Posterior cingulate gyrus (tissue), 11 donors: Measurements from ENCODE around the gene MAT1A.

Experiments
- DNase-seq, 10 donors: peaks; one replicate each; pipeline versions ENCODE4 v3.0.0 to v3.0.0-alpha.2; 2020 to 2021; ENCODE audit warnings: mixed read lengths in 3 of 10
- intact Hi-C: fragments of 100-400 bp; cut with DNase I; formaldehyde crosslinking; loops from one replicate; pipeline ENCODE4 v1.15.1; 2023

MAT1A gene

DNA sequence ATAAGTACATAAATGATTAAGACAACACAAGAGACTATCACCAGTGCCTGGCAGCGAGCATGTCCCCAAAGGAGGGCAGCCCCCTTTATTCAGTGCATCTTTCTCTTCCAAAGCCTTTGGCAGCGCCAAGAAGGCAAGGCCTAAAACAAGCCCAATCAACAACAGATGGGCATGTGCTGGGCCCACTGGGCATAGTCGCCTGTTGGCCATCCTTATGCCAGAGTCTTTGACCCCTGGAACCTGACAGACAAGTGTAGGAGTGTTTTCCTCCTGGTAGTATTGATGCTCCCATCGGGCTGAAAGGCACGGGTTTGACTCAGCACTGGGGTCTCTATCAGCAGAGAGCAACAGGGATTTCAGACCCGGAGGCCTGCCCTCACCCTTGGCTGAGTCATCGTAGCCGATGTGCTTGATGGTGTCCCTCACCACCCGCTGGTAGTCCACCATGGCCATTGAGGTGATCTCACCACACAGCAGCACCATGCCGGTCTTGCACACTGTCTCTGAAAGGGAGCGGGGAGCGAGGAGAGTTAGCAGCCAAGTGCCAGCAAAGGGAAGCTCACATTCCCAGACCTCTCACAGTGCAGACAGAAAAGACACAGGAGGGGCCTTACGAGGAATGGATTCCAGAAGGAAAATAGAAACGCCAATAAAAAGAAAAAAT lies 5.8 kb downstream of the MAT1A start:
- no peak for DNase-seq
- intact Hi-C loops: no loop called here

- DNase-seq: no peak
- intact Hi-C loops: no loop called here
Measured at GRCh38 chr10:80283119-80283518, 6.3 kb downstream of the MAT1A start.

DNA sequence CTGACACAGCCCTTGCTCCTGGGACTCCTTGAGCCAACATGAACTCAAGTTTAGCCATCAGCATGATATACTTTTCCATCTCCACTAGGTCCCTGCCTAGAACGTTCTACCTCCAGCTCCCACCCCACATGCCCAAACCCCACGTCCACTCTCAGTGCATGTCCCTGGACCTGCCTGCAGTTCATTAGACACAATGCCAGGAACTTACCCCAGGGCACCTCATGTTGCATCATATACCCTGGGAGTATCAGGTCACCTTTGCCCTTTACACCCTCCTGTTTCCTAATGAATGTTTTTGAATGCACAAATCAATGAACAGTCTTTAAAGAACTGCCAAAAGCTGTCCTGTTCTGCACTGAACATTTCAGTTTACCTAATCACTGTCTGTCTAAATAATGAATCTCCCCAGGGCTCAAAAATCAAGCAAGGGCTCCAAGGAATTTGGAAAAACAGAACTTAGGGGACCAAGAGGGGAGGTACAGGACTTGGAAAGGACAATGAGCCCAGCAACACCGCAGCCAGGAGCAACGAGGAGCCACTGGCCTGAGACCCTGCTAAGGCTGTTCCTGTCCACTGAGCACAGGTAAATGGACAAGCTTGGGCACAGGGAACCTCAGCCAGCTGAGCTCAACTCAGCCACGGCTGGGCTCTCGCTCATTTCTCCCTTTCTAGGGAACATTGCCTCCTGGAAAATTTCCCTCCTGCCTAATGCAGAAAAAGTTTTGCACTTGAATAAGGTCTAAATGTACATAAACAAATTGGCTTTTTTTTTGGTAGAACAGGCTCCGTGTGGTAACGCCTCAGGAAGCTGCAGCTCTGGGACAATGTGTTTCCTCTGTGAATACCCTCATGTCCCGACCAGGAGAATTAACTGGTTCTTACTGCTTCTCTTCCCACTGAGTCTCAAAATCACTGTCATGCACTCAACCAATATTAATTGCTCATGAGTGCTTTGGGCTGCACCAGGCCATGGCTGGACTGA lies 7.4 kb downstream of the MAT1A start:
- no peak for DNase-seq
- intact Hi-C loops: no loop called here

- intact Hi-C loops: no loop called here
- DNase-seq: no peak
Measured at GRCh38 chr10:80281292-80281691, 8.2 kb downstream of the MAT1A start.

DNA sequence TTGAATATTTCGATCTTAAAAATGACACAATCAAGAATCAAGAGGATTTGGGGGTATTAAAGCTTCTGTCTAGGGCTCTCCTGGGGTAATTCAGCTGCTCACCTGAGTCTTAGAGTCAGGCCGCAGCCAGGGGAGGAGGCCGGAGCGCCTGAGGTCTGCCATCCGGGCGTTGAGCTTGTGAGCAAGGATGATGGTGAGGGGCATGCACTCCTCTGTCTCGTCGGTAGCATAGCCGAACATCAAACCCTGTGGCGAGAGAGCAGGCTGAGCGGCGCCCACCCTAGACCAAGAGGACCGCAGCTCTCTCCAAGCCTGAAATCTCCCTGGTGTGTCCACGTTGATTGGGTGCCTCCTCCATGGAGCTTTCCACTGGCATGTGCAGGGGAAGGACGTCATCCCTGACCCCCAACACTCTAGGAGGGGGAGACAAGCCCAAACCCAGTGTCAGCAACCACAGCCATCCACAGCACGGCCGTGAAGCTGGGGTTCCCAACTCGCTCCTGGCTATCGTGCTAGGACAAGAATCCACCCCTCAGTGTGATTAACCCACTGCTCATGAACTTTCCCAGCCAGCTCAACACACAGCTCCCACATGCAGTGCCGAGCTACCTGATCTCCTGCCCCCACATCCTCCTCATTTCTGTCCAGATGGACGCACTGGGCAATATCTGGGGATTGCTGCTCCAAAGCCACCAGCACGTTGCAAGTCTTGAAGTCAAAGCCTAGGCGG lies 9.2 kb downstream of the MAT1A start:
- DNase-seq: no peak
- intact Hi-C loops: no loop called here

- DNase-seq: no peak
- intact Hi-C loops: no loop called here
Measured at GRCh38 chr10:80279146-80279545, 10.3 kb downstream of the MAT1A start.

DNA sequence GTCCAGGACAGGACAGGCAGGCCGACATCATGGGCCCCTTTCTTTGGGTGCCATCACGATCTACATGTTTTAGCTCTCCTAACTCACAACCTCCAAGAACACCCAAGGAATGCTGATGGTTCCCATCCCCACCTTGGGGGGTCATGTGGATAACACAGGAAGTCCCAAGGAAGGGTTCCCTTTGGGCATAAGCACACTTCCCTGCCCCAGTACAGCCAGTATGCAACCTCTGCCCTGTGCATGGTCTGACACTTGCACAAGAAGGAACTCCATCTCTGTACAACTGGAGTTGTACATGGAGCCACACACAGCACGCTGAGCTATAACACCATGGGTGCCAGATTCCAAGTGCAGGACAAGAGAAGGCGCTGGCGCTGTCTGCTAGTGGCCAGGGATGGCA lies 11.0 kb downstream of the MAT1A start:
- no peak for DNase-seq
- intact Hi-C loops: no loop called here

DNA sequence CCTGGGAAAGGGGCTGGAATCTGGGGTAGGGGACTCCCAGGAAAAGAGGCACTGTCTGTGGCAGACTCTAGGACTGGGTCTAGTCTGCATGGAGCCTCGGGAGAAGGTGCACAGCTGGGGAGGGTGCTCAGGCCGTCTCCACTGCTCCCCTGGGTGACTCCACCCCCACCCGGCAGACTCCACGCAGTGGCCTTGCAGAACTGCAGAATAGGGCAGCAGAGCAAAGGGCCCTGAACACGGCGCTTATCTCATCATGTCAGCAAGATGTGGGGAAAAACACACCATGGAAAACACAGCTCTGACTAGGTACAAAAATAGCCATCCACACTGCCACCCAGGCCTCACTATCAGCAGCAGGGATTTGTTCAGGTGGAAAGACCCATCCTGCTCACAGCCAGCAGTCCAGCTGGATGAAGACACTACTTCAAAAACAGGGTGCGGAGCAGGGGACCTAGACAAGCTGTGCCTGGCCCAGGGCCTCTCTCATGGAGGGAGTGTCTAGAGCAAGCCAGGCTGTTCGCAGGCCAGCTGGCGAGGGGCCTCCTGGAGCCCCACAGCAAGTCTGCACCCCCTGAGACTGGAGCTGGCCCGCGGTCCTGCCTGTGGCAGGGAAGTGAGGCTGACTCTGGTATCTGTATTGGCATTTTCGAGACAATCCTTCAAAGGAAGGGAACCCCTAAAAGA lies 11.7 kb downstream of the MAT1A start:
- intact Hi-C loops: no loop called here
- no peak for DNase-seq

GRCh38 chr10:80277016-80277415 lies 12.4 kb downstream of the MAT1A start:
- DNase-seq: no peak
- intact Hi-C loops: no loop called here

DNA sequence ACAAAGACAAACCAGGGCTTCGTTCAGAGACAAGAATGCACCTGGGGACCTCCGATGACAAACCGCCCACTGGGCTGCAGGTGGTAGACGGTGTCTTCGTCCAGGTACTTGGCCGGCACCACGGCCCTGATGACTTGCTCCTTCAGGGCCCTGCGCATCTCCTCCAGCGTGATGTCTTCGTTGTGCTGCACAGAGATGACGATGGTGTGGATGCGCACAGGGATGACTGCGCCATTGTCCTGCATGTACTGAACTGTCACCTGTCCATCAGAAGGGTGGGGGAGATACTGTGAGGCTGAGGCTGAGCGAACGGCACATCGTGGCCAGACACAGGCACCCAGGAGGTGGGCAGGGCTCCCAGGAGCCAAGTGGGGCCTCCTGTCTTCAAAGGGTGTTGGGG lies 13.1 kb downstream of the MAT1A start:
- no peak for DNase-seq

GRCh38 chr10:80275756-80276155 lies 13.7 kb downstream of the MAT1A start:
- no peak for DNase-seq
- intact Hi-C loops: no loop called here

More for the DNA sequence above, 13.1 kb downstream of the MAT1A start:
- intact Hi-C loops: no loop called here

DNA sequence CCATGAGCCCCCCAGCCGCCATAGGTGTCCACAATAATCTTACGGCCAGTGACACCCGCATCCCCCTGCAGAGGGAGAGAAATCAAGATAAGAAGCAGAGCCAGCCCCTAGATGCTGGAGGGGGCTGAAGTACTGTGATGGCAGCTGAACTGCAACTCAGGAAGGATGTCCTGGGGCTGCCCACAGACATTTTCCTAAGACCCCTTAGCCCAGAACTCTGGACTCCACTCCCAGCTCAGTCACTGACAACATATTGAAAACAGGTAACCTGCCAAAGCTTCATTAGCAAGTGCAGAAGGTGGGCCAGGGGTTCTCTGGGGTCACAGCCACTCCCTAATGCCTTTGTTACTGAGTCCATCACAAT lies 14.3 kb downstream of the MAT1A start:
- intact Hi-C loops: no loop called here
- no peak for DNase-seq

DNA sequence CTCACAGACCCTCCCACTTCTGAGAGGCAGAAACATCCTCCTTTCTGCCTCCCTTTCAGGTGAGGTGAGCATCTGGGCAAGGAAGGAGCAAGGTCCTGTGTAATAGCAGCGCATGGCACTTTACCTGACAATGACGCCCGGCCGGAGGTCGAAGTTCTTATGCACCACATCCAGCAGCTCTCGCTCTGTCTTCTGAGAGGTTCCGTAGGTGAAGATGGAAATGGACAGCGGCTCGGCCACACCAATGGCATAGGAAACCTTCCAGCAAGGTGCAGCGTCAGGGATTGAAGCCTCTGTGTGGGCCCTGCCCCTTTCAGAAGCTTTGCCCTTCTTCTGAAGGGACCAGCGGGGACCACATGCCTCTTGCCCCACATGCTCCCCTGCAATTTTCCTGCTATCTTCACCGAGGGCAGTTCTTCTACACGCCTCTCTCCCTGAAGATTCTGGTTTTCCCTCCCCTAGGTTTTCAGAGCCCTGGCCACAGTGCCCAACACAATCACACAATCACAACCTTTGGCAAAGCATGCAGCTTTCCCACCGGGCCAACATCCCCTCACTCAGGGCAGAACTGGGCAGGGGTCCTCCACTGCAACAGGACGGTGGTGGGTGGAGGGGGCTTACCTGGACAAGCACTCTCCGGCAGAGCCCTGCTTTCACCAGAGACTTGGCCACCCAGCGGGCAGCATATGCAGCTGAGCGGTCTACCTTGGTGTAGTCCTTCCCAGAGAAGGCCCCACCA lies 14.9 kb downstream of the MAT1A start:
- intact Hi-C loops: no loop called here
- DNase-seq: peak in 1 of 10 donors; percentile 33

- DNase-seq: no peak
- intact Hi-C loops: no loop called here
Measured at GRCh38 chr10:80273523-80274170, 15.8 kb downstream of the MAT1A start.

- intact Hi-C loops: no loop called here
- no peak for DNase-seq
Measured at GRCh38 chr10:80272793-80273522, 16.5 kb downstream of the MAT1A start.

GRCh38 chr10:80271416-80271815 lies 18.0 kb downstream of the MAT1A start:
- intact Hi-C loops: no loop called here
- DNase-seq: no peak

DNA sequence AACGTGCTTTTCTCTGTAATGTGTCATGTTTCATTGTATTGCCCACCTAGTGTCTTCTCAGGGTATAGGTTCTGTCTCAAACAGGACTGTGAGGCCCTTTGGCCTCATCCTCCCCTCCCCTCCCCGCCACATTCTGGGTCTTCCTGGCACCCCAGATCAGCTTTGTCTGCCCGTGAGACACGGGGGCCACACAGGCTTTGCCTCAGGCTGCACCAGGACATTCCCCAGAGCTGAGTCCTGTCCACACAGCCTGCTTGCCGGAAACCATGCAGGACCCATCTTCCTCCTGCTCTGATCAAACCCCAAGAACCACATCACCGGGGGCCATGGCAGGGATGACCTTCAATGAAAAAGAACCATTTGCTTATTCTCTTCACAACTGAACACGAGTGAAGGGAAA lies 18.6 kb downstream of the MAT1A start:
- peak in 1 of 10 donors; percentile 49 for DNase-seq
- intact Hi-C loops: no loop called here

- no peak for DNase-seq
- intact Hi-C loops: no loop called here
Measured at GRCh38 chr10:80268938-80269588, 20.4 kb downstream of the MAT1A start.
